Ishikawa (cell line): Measurements from ENCODE around the gene SH3BP5L.

Experiments
- CEBPB ChIP-seq: IDR thresholded peaks from 2 replicates; pipeline ENCODE4 v1.6.1; 2012
- CREB1 ChIP-seq: IDR thresholded peaks from 2 replicates; pipeline ENCODE4 v1.6.1; 2012; ENCODE audit warnings: low read depth
- EGR1 ChIP-seq: IDR thresholded peaks from 2 replicates; pipeline ENCODE4 v1.6.1; 2012
- EP300 ChIP-seq: IDR thresholded peaks from 2 replicates; pipeline ENCODE4 v1.6.1; 2012; ENCODE audit warnings: borderline replicate concordance
- FOXM1 ChIP-seq: IDR thresholded peaks from 2 replicates; pipeline ENCODE4 v1.6.1; 2012; ENCODE audit warnings: low read depth, borderline replicate concordance
- NFIC ChIP-seq: IDR thresholded peaks from 2 replicates; pipeline ENCODE4 v1.6.1; 2012
- RAD21 ChIP-seq: IDR thresholded peaks from 2 replicates; pipeline ENCODE4 v1.6.1; 2012; ENCODE audit warnings: low read depth
- TAF1 ChIP-seq: IDR thresholded peaks from 2 replicates; pipeline ENCODE4 v1.6.1; 2012; ENCODE audit warnings: low read depth, mild to moderate bottlenecking
- TCF12 ChIP-seq: IDR thresholded peaks from 2 replicates; pipeline ENCODE4 v1.6.1; 2012; ENCODE audit warnings: low read depth
- TEAD4 ChIP-seq: IDR thresholded peaks from 2 replicates; pipeline ENCODE4 v1.6.1; 2012
- YY1 ChIP-seq: IDR thresholded peaks from 2 replicates; pipeline ENCODE4 v1.6.1; 2012; ENCODE audit warnings: low read depth
- ZBTB7A ChIP-seq: IDR thresholded peaks from 2 replicates; pipeline ENCODE4 v1.6.1; 2012; ENCODE audit warnings: low read depth
- TF ChIP-seq, protein P1 (sequence below): IDR thresholded peaks from 2 replicates; pipeline ENCODE4 v1.6.1; 2012
- TF ChIP-seq, protein P2 (sequence below): IDR thresholded peaks from 2 replicates; pipeline ENCODE4 v1.6.1; 2012; ENCODE audit warnings: low read depth, mild to moderate bottlenecking
- TF ChIP-seq, protein P3 (sequence below): IDR thresholded peaks from 2 replicates; pipeline ENCODE4 v1.6.1; 2012

Gene SH3BP5L

DNA sequence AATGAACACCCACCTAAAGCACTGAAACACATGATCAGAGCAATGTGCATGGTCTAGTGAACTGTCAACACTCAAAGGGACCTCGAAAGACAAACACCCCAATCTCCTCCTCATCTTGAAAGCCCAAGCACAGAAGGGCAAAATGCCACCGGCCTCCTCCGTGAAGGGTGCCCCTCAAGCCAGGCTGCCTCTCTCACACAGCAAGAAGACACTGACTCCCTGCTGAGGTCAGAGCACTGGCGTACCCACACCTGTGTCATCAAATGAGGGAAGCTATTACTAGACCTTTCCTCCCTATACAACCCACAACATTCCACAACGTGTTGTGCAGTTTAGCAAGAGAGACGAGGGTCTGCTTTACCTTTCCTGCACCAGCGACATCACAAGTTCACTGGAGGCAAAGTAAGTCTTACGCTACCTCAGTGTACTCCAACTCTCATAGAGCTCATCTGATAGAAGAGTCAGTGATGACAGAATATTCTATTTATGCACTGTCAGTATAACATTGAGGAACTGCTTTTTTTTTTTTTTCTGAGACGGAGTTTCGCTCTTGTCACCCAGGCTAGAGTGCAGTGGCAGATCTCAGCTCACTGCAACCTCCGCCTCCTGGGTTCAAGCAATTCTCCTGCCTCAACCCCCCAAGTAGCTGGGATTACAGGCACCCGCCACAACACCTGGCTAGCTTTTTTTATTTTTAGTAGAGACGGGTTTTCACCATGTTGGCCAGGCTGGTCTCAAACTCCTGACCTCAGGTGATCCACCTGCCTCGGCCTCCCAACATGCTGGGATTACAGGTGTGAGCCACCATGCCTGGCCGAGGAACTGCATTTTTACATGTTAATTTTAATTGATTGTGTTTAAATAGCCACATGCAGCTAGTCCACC, 3.3 kb downstream of the SH3BP5L start:
- TF ChIP-seq TCF12 (no peak), EGR1 (no peak), FOXM1 (no peak), TEAD4 (no peak)

DNA sequence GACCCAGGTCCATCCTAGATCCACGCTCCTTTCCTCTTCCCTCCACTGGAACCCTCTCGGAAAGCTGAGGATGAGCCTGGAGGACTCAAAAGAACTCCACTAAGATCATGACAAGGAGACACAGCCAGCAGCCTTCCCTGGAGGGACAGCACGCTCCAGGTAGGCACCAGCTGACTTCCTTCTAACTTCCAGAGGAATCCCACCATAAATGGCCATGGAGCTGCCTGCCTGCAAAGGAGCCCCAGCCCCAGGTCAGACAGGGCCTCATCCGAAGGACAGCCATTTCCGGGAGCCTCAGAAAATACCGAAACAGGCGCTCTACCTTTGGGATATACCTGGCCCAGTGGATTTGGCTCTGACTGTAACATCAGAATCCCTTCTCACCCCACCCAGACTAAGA, 4.1 kb downstream of the SH3BP5L start:
- TF ChIP-seq, protein P1, sequence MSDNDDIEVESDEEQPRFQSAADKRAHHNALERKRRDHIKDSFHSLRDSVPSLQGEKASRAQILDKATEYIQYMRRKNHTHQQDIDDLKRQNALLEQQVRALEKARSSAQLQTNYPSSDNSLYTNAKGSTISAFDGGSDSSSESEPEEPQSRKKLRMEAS: no peak
- no peak for TF ChIP-seq CEBPB
- no peak for TF ChIP-seq TCF12

DNA sequence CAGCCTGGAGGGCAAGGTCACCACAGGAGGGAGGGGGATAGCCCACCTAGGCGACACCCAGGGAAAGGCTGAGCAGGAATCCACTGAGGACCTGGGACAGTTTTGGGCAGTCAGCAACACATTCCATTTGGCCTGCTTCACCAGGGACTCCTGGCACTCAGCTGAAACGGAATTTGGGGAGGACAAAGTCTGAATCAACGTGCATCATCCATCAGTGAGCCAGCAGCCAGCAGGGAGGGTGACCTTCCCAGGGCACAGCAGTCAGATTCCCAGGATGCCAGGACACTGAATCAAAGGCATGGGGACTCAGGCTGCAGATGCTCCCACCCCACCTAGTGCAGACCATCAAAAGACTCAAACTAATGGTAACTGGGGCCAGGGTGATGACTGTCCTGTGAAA, 4.6 kb downstream of the SH3BP5L start:
- TF ChIP-seq TEAD4 (peak; percentile 49; the same call in 1 of the 2 replicates), CREB1 (no peak)

DNA sequence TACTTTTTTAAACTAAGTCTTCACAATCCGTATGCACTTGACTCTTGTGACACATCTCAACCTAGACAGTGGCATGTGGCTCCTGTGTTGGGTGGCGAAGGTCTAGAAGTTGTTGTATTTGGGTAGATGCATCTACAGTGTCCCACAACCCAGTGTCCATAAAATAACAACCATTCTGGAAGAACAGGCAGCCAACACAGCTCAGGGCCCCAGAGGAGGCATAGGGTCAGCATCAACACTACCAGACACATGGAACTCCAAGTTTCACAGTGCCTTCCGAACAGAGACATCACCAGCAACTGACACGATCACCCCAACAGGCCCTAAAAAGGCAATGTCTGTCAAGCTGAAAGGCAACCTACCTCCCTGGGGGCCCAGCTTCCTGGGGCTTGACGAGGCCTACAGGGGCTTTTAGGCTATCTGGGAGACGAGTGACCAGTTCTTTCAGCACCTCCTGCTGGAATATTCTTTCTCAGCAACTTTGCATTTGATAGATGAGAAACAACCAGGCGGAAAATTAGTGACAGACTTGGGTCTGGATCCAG, 5.6 kb downstream of the SH3BP5L start:
- no peak for TF ChIP-seq NFIC
- no peak for TF ChIP-seq CEBPB
- TF ChIP-seq, protein P1: no peak
- TF ChIP-seq YY1: no peak
- no peak for TF ChIP-seq EGR1
- TF ChIP-seq FOXM1: no peak
- TF ChIP-seq, protein P2, sequence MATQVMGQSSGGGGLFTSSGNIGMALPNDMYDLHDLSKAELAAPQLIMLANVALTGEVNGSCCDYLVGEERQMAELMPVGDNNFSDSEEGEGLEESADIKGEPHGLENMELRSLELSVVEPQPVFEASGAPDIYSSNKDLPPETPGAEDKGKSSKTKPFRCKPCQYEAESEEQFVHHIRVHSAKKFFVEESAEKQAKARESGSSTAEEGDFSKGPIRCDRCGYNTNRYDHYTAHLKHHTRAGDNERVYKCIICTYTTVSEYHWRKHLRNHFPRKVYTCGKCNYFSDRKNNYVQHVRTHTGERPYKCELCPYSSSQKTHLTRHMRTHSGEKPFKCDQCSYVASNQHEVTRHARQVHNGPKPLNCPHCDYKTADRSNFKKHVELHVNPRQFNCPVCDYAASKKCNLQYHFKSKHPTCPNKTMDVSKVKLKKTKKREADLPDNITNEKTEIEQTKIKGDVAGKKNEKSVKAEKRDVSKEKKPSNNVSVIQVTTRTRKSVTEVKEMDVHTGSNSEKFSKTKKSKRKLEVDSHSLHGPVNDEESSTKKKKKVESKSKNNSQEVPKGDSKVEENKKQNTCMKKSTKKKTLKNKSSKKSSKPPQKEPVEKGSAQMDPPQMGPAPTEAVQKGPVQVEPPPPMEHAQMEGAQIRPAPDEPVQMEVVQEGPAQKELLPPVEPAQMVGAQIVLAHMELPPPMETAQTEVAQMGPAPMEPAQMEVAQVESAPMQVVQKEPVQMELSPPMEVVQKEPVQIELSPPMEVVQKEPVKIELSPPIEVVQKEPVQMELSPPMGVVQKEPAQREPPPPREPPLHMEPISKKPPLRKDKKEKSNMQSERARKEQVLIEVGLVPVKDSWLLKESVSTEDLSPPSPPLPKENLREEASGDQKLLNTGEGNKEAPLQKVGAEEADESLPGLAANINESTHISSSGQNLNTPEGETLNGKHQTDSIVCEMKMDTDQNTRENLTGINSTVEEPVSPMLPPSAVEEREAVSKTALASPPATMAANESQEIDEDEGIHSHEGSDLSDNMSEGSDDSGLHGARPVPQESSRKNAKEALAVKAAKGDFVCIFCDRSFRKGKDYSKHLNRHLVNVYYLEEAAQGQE: no peak
- TF ChIP-seq, protein P3, sequence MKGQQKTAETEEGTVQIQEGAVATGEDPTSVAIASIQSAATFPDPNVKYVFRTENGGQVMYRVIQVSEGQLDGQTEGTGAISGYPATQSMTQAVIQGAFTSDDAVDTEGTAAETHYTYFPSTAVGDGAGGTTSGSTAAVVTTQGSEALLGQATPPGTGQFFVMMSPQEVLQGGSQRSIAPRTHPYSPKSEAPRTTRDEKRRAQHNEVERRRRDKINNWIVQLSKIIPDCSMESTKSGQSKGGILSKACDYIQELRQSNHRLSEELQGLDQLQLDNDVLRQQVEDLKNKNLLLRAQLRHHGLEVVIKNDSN: no peak
- TF ChIP-seq RAD21: no peak
- no peak for TF ChIP-seq TCF12
- no peak for TF ChIP-seq EP300
- no peak for TF ChIP-seq TEAD4
- no peak for TF ChIP-seq ZBTB7A
- no peak for TF ChIP-seq TAF1
- TF ChIP-seq CREB1: no peak

DNA sequence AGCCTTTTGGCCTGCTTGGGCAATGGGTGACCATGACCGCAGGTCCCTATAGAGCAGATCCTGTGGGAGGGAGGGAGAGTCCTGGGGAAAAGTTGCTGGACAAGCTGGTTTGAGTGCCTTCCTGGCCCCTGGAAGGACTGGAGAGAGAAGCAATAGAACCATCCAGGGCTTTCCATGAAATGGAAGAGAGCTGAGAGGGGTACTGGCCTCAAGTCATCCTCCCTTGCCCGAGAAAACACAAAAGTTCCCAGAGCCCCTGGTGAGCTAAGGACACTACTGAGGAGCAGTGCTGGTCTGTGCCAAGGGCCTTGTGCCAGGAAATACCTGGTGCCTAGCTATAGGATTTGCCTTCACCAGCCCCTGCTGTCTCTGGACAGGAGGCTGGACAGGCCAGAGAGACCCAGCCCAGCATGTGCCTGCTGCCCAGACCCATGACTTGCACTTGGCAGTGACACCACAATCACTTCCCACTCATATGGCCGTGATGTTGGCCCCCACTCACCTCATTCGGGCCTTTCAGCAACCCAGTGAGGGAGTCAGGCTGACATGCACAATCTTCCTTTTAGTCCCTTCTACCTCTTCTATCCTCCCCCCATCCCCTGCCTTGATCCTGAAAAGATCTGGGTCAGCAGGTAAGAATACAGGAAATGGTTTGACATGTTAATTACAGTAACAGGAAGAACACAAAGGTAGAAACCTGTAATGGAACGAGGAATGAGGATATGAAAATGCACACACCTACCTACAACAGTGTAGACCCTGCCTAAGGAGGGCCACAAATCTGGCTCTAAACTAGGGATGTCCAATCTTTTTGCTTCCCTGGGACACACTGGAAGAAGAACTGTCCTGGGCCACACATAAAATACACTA, 7.0 kb downstream of the SH3BP5L start:
- TF ChIP-seq TCF12 (no peak), YY1 (no peak), NFIC (no peak), RAD21 (no peak), ZBTB7A (no peak), EP300 (no peak), EGR1 (no peak)
- TF ChIP-seq, protein P1: no peak
- TF ChIP-seq, protein P3: no peak

DNA sequence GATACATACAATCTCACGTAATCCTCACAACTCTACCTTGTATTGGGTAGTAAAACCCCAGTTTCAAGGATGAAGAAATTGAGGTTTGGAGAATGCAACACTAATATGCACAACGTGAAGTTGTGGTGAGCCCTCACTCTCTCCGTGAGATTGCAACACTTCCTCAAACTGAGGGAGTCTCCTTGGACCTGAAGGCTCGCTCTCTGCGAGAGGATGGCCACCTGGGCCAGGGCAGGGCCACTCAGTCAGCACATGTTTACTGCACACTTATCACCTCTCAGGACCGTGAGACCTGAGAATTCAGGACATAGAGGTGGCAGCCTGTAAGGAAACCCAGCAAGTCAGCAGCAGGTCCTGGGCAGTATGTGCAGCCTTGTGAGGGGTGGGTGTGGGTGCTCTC, 8.7 kb downstream of the SH3BP5L start:
- TF ChIP-seq TCF12 (no peak), YY1 (no peak), TEAD4 (no peak), NFIC (no peak), CREB1 (no peak), ZBTB7A (no peak)
- TF ChIP-seq, protein P2: no peak
- TF ChIP-seq, protein P1: no peak
